SH-SY5Y (cell line): ENCODE results near the gene EIF5B.

Source experiments
- GATA2 ChIP-seq: IDR thresholded peaks from 2 replicates; pipeline ENCODE4 v1.6.1; 2011; ENCODE audit warnings: mild to moderate bottlenecking, low read depth, low read length
- GATA3 ChIP-seq: IDR thresholded peaks from 2 replicates; pipeline ENCODE4 v1.6.1; 2011; ENCODE audit warnings: low read depth, mild to moderate bottlenecking, low read length, moderate library complexity

- no peak for TF ChIP-seq GATA3
- no peak for TF ChIP-seq GATA2
Observed at GRCh38 chr2:99421469-99421868, 84.3 kb downstream of the EIF5B start.
